ENCODE results near the gene SRPK2.
"Not testable (repeated sequence)": the region's sequence is repeated elsewhere in the genome, so short reads cannot be mapped to it uniquely, and the experiment has no call there.

Gene SRPK2

GRCh38 chr7:105309235-105310169 lies 79.2 kb downstream of the SRPK2 start:
- Histone ChIP-seq H3K27me3 (ENCODE audit: control insufficient read depth, insufficient read depth, low read length) (no peaks in the 10 kb centered on the region), H3K4me1 (ENCODE audit: control insufficient read depth, insufficient read depth, low read length) (peaks cover 3% of the 10 kb centered on the region), H3K36me3 (ENCODE audit: insufficient read depth, low read length) (no peaks in the 10 kb centered on the region), H3K4me3 (ENCODE audit: low read length) (no peak overlapping the region), H3K4me2 (ENCODE audit: low read length) (no peak overlapping the region), H3K9me3 (replicated peaks; ENCODE audit: low read length) (no peaks in the 10 kb centered on the region), H3K9ac (ENCODE audit: low read depth, low read length) (no peak overlapping the region)

- H3K9ac ChIP-seq (ENCODE audit: low read depth, low read length), result no peak overlapping the region
- no peak overlapping the region for H3K4me3 ChIP-seq (ENCODE audit: low read length)
- no peaks in the 10 kb centered on the region for H3K9me3 ChIP-seq (replicated peaks; ENCODE audit: low read length)
- H3K4me2 ChIP-seq (ENCODE audit: low read length), result no peak overlapping the region
- no peaks in the 10 kb centered on the region for H3K36me3 ChIP-seq (ENCODE audit: insufficient read depth, low read length)
- peaks cover 8% of the 10 kb centered on the region for H3K4me1 ChIP-seq (ENCODE audit: control insufficient read depth, insufficient read depth, low read length)
- no peaks in the 10 kb centered on the region for H3K27me3 ChIP-seq (ENCODE audit: control insufficient read depth, insufficient read depth, low read length)
These were observed 81.5 kb downstream of the SRPK2 start for GRCh38 chr7:105307163-105307672.

GRCh38 chr7:105306298-105306748 lies 82.4 kb downstream of the SRPK2 start:
- Histone ChIP-seq H3K4me2 (ENCODE audit: low read length) (no peak overlapping the region), H3K36me3 (ENCODE audit: insufficient read depth, low read length) (no peaks in the 10 kb centered on the region), H3K4me1 (ENCODE audit: control insufficient read depth, insufficient read depth, low read length) (peaks cover 8% of the 10 kb centered on the region), H3K9me3 (replicated peaks; ENCODE audit: low read length) (no peaks in the 10 kb centered on the region), H3K27me3 (ENCODE audit: control insufficient read depth, insufficient read depth, low read length) (no peaks in the 10 kb centered on the region), H3K9ac (ENCODE audit: low read depth, low read length) (no peak overlapping the region), H3K4me3 (ENCODE audit: low read length) (no peak overlapping the region)

- no peak overlapping the region for H3K4me3 ChIP-seq (ENCODE audit: low read length)
- no peaks in the 10 kb centered on the region for H3K9me3 ChIP-seq (replicated peaks; ENCODE audit: low read length)
- no peaks in the 10 kb centered on the region for H3K36me3 ChIP-seq (ENCODE audit: insufficient read depth, low read length)
- H3K9ac ChIP-seq (ENCODE audit: low read depth, low read length), result no peak overlapping the region
- no peaks in the 10 kb centered on the region for H3K27me3 ChIP-seq (ENCODE audit: control insufficient read depth, insufficient read depth, low read length)
- peaks cover 8% of the 10 kb centered on the region for H3K4me1 ChIP-seq (ENCODE audit: control insufficient read depth, insufficient read depth, low read length)
- no peak overlapping the region for H3K4me2 ChIP-seq (ENCODE audit: low read length)
These were observed 83.1 kb downstream of the SRPK2 start for GRCh38 chr7:105305633-105306032.

- H3K27me3 ChIP-seq (ENCODE audit: control insufficient read depth, insufficient read depth, low read length), result no peaks in the 10 kb centered on the region
- no peaks in the 10 kb centered on the region for H3K9me3 ChIP-seq (replicated peaks; ENCODE audit: low read length)
- peak overlapping the region; percentile 30 for H3K4me3 ChIP-seq (ENCODE audit: low read length)
- peaks cover 8% of the 10 kb centered on the region for H3K4me1 ChIP-seq (ENCODE audit: control insufficient read depth, insufficient read depth, low read length)
- no peaks in the 10 kb centered on the region for H3K36me3 ChIP-seq (ENCODE audit: insufficient read depth, low read length)
- H3K9ac ChIP-seq (ENCODE audit: low read depth, low read length), result no peak overlapping the region
- peak overlapping the region; percentile 66 for H3K4me2 ChIP-seq (ENCODE audit: low read length)
These were observed 84.5 kb downstream of the SRPK2 start for GRCh38 chr7:105304040-105304895.

- not testable (repeated sequence) for H3K4me3 ChIP-seq (ENCODE audit: low read length); H3K9ac ChIP-seq (ENCODE audit: low read depth, low read length); H3K9me3 ChIP-seq (replicated peaks; ENCODE audit: low read length); H3K36me3 ChIP-seq (ENCODE audit: insufficient read depth, low read length); H3K4me1 ChIP-seq (ENCODE audit: control insufficient read depth, insufficient read depth, low read length); H3K27me3 ChIP-seq (ENCODE audit: control insufficient read depth, insufficient read depth, low read length); H3K4me2 ChIP-seq (ENCODE audit: low read length)
These were observed 88.1 kb downstream of the SRPK2 start for GRCh38 chr7:105300587-105300986.

GRCh38 chr7:105298439-105298894 lies 90.3 kb downstream of the SRPK2 start:
- Histone ChIP-seq H3K4me1 (ENCODE audit: control insufficient read depth, insufficient read depth, low read length) (no peaks in the 10 kb centered on the region), H3K4me2 (ENCODE audit: low read length) (no peak overlapping the region), H3K36me3 (ENCODE audit: insufficient read depth, low read length) (no peaks in the 10 kb centered on the region)

GRCh38 chr7:105297985-105298384 lies 90.7 kb downstream of the SRPK2 start:
- no peak overlapping the region for H3K4me3 ChIP-seq (ENCODE audit: low read length)
- no peaks in the 10 kb centered on the region for H3K27me3 ChIP-seq (ENCODE audit: control insufficient read depth, insufficient read depth, low read length)
- H3K36me3 ChIP-seq (ENCODE audit: insufficient read depth, low read length), result no peaks in the 10 kb centered on the region
- no peaks in the 10 kb centered on the region for H3K4me1 ChIP-seq (ENCODE audit: control insufficient read depth, insufficient read depth, low read length)
- H3K9ac ChIP-seq (ENCODE audit: low read depth, low read length), result no peak overlapping the region
- no peaks in the 10 kb centered on the region for H3K9me3 ChIP-seq (replicated peaks; ENCODE audit: low read length)
- no peak overlapping the region for H3K4me2 ChIP-seq (ENCODE audit: low read length)

More at GRCh38 chr7:105298439-105298894, 90.3 kb downstream of the SRPK2 start:
- H3K9ac ChIP-seq (ENCODE audit: low read depth, low read length), result no peak overlapping the region
- H3K9me3 ChIP-seq (replicated peaks; ENCODE audit: low read length), result no peaks in the 10 kb centered on the region
- H3K27me3 ChIP-seq (ENCODE audit: control insufficient read depth, insufficient read depth, low read length), result no peaks in the 10 kb centered on the region
- H3K4me3 ChIP-seq (ENCODE audit: low read length), result no peak overlapping the region

- no peak overlapping the region for H3K9ac ChIP-seq (ENCODE audit: low read depth, low read length)
- no peaks in the 10 kb centered on the region for H3K36me3 ChIP-seq (ENCODE audit: insufficient read depth, low read length)
- no peaks in the 10 kb centered on the region for H3K9me3 ChIP-seq (replicated peaks; ENCODE audit: low read length)
- H3K4me2 ChIP-seq (ENCODE audit: low read length), result no peak overlapping the region
- no peak overlapping the region for H3K4me3 ChIP-seq (ENCODE audit: low read length)
- H3K4me1 ChIP-seq (ENCODE audit: control insufficient read depth, insufficient read depth, low read length), result no peaks in the 10 kb centered on the region
- no peaks in the 10 kb centered on the region for H3K27me3 ChIP-seq (ENCODE audit: control insufficient read depth, insufficient read depth, low read length)
These were observed 91.4 kb downstream of the SRPK2 start for GRCh38 chr7:105297309-105297708.

GRCh38 chr7:105296491-105296890 lies 92.2 kb downstream of the SRPK2 start:
- no peaks in the 10 kb centered on the region for H3K27me3 ChIP-seq (ENCODE audit: control insufficient read depth, insufficient read depth, low read length)
- no peak overlapping the region for H3K9ac ChIP-seq (ENCODE audit: low read depth, low read length)
- H3K4me3 ChIP-seq (ENCODE audit: low read length), result no peak overlapping the region

GRCh38 chr7:105295596-105296352 lies 92.9 kb downstream of the SRPK2 start:
- no peaks in the 10 kb centered on the region for H3K9me3 ChIP-seq (replicated peaks; ENCODE audit: low read length)
- no peaks in the 10 kb centered on the region for H3K36me3 ChIP-seq (ENCODE audit: insufficient read depth, low read length)
- H3K4me1 ChIP-seq (ENCODE audit: control insufficient read depth, insufficient read depth, low read length), result no peaks in the 10 kb centered on the region
- H3K4me2 ChIP-seq (ENCODE audit: low read length), result no peak overlapping the region
- H3K27me3 ChIP-seq (ENCODE audit: control insufficient read depth, insufficient read depth, low read length), result no peaks in the 10 kb centered on the region
- H3K9ac ChIP-seq (ENCODE audit: low read depth, low read length), result no peak overlapping the region
- no peak overlapping the region for H3K4me3 ChIP-seq (ENCODE audit: low read length)

More at GRCh38 chr7:105296491-105296890, 92.2 kb downstream of the SRPK2 start:
- H3K4me1 ChIP-seq (ENCODE audit: control insufficient read depth, insufficient read depth, low read length), result no peaks in the 10 kb centered on the region
- no peaks in the 10 kb centered on the region for H3K36me3 ChIP-seq (ENCODE audit: insufficient read depth, low read length)
- no peaks in the 10 kb centered on the region for H3K9me3 ChIP-seq (replicated peaks; ENCODE audit: low read length)
- H3K4me2 ChIP-seq (ENCODE audit: low read length), result no peak overlapping the region
